OCI-LY1 (cell line): ENCODE results near the gene MAN2C1.

ENCODE experiments used
- H2AFZ ChIP-seq: fragments of 200-600 bp; sonication (generic), shearing (Covaris generic); 2 replicates; pipeline ENCODE4 v1.6.0; 2014; ENCODE audit warnings: antibody characterized with exemption, mild to moderate bottlenecking, low read length
- H3F3A ChIP-seq: fragments of 200-600 bp; sonication (generic), shearing (Covaris generic); 2 replicates; pipeline ENCODE4 v1.6.0; 2014; ENCODE audit warnings: mild to moderate bottlenecking, antibody characterized with exemption, low read length, moderate library complexity; ENCODE audit not compliant: insufficient read depth
- H3K27ac ChIP-seq: fragments of 200-600 bp; sonication (generic); 2 replicates; pipeline ENCODE4 v1.5.1; 2014; ENCODE audit warnings: low read length, mixed run types, mild to moderate bottlenecking, low read depth; ENCODE audit not compliant: poor library complexity, severe bottlenecking
- H3K27me3 ChIP-seq: fragments of 200-600 bp; sonication (generic); 2 replicates; pipeline ENCODE4 v1.6.0; 2014; ENCODE audit warnings: antibody characterized with exemption, mild to moderate bottlenecking, low read length, moderate library complexity; ENCODE audit not compliant: insufficient read depth
- H3K36me3 ChIP-seq: fragments of 200-600 bp; sonication (generic); 2 replicates; pipeline ENCODE4 v1.6.1; 2014; ENCODE audit warnings: mild to moderate bottlenecking, antibody characterized with exemption, low read length, moderate library complexity, mixed read lengths; ENCODE audit not compliant: insufficient read depth
- H3K4me1 ChIP-seq: fragments of 200-600 bp; sonication (generic); 2 replicates; pipeline ENCODE4 v1.5.1; 2014; ENCODE audit warnings: mild to moderate bottlenecking, low read length, moderate library complexity; ENCODE audit not compliant: insufficient read depth, severe bottlenecking
- H3K4me2 ChIP-seq: fragments of 200-600 bp; sonication (generic), shearing (Covaris generic); 2 replicates; pipeline ENCODE4 v1.6.1; 2014; ENCODE audit warnings: low read length
- H3K4me3 ChIP-seq: fragments of 200-600 bp; sonication (generic); 2 replicates; pipeline ENCODE4 v1.5.1; 2014; ENCODE audit warnings: low read length, low read depth, mild to moderate bottlenecking, mixed read lengths; ENCODE audit not compliant: poor library complexity, severe bottlenecking
- H3K79me2 ChIP-seq: fragments of 200-600 bp; shearing (Covaris generic); 2 replicates; pipeline ENCODE4 v1.6.1; 2016; ENCODE audit warnings: mixed run types, low read length, mixed read lengths; ENCODE audit not compliant: insufficient read depth
- H3K9ac ChIP-seq: fragments of 200-600 bp; sonication (generic), shearing (Covaris generic); 2 replicates; pipeline ENCODE4 v1.6.1; 2014; ENCODE audit warnings: mild to moderate bottlenecking, low read length, mixed read lengths
- H3K9me2 ChIP-seq: fragments of 200-600 bp; sonication (generic), shearing (Covaris generic); 2 replicates; pipeline ENCODE4 v1.6.1; 2014; ENCODE audit warnings: low read depth, mild to moderate bottlenecking, low read length, mixed read lengths
- H3K9me3 ChIP-seq: fragments of 200-600 bp; shearing (Covaris generic); 2 replicates; pipeline ENCODE4 v1.6.1; 2014; ENCODE audit warnings: low read length, mixed read lengths
- H4K20me1 ChIP-seq: fragments of 200-600 bp; sonication (generic), shearing (Covaris generic); 2 replicates; pipeline ENCODE4 v1.6.0; 2016; ENCODE audit warnings: mild to moderate bottlenecking, low read length; ENCODE audit not compliant: insufficient read depth
- EZH2 ChIP-seq: fragments of 200-600 bp; sonication (generic), shearing (Covaris generic); IDR thresholded peaks from 2 replicates; pipeline ENCODE4 v1.8.0; 2017; ENCODE audit warnings: borderline replicate concordance, mixed run types, mild to moderate bottlenecking, antibody characterized with exemption, low read length, moderate library complexity, mixed read lengths
- TF ChIP-seq, protein P1 (sequence below): fragments of 200-600 bp; sonication (generic), shearing (Covaris generic); IDR thresholded peaks from 2 replicates; pipeline ENCODE4 v1.5.1; 2017; ENCODE audit warnings: mild to moderate bottlenecking, antibody characterized with exemption, low read length, moderate library complexity, mixed read lengths

MAN2C1 gene

GRCh38 chr15:75358771-75359536 is 9.5 kb downstream of the MAN2C1 start:
- H4K20me1 ChIP-seq = no peaks in the 10 kb centered on the region
- peaks cover 19% of the 10 kb centered on the region for H3K36me3 ChIP-seq
- TF ChIP-seq, protein P1, sequence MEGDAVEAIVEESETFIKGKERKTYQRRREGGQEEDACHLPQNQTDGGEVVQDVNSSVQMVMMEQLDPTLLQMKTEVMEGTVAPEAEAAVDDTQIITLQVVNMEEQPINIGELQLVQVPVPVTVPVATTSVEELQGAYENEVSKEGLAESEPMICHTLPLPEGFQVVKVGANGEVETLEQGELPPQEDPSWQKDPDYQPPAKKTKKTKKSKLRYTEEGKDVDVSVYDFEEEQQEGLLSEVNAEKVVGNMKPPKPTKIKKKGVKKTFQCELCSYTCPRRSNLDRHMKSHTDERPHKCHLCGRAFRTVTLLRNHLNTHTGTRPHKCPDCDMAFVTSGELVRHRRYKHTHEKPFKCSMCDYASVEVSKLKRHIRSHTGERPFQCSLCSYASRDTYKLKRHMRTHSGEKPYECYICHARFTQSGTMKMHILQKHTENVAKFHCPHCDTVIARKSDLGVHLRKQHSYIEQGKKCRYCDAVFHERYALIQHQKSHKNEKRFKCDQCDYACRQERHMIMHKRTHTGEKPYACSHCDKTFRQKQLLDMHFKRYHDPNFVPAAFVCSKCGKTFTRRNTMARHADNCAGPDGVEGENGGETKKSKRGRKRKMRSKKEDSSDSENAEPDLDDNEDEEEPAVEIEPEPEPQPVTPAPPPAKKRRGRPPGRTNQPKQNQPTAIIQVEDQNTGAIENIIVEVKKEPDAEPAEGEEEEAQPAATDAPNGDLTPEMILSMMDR = no peak
- H3K27ac ChIP-seq = no peak overlapping the region
- H3K4me3 ChIP-seq = no peak overlapping the region
- no peak overlapping the region for H3K4me2 ChIP-seq
- H3K9me3 ChIP-seq = no peaks in the 10 kb centered on the region
- H3K9me2 ChIP-seq = no peaks in the 10 kb centered on the region
- no peaks in the 10 kb centered on the region for H3F3A ChIP-seq
- H3K4me1 ChIP-seq = no peaks in the 10 kb centered on the region
- H3K9ac ChIP-seq = no peak overlapping the region
- no peaks in the 10 kb centered on the region for H3K27me3 ChIP-seq
- H2AFZ ChIP-seq = no peak overlapping the region
- H3K79me2 ChIP-seq = no peaks in the 10 kb centered on the region

DNA sequence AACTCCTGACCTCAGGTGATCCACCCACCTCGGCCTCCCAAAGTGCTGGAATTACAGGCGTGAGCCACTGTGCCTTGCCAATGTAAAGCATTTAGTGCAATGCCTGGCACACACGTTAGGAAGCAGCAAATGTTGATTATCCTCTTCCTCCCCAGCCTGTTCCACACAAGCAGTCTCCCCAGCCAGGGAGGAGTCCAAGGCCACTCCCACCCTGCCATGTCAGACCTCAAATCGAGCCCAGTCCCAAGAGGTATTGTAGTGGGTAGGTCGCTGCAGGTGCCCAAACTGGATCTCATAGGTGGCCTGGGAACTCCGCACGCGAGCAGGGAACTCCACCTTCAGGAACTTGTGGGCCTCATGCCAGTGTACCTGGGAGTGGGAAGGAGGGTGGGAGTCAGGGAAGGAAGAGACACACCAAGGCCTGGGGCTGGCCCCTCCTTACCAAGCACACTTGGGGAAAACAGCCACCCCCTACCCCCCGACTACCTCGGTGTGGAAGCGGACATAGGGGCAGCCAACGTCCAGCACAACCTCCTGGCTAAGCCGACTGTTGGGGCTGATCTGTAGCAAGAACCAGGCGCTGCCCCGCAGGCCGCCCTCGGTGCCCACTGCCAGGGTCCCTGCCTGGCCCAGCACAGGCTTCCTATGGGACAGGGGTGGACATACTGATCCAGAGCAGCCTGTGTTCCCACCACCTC is 10.3 kb downstream of the MAN2C1 start:
- Histone ChIP-seq H3K27ac (no peak overlapping the region), H3K4me1 (no peaks in the 10 kb centered on the region), H3K36me3 (peaks cover 28% of the 10 kb centered on the region), H3F3A (no peaks in the 10 kb centered on the region), H2AFZ (no peak overlapping the region), H3K27me3 (no peaks in the 10 kb centered on the region), H4K20me1 (no peaks in the 10 kb centered on the region), H3K4me3 (no peak overlapping the region), H3K9ac (no peak overlapping the region), H3K4me2 (no peak overlapping the region), H3K79me2 (no peaks in the 10 kb centered on the region), H3K9me3 (no peaks in the 10 kb centered on the region), H3K9me2 (no peaks in the 10 kb centered on the region)
- TF ChIP-seq, protein P1 = no peak
- no peak for TF ChIP-seq EZH2

- Histone ChIP-seq H3K9me3 (no peaks in the 10 kb centered on the region), H3K9me2 (no peaks in the 10 kb centered on the region), H3K4me2 (no peak overlapping the region), H3F3A (no peaks in the 10 kb centered on the region), H3K79me2 (no peaks in the 10 kb centered on the region), H3K9ac (no peak overlapping the region), H3K27ac (no peak overlapping the region), H4K20me1 (no peaks in the 10 kb centered on the region), H3K4me3 (no peak overlapping the region), H2AFZ (no peak overlapping the region), H3K27me3 (no peaks in the 10 kb centered on the region), H3K36me3 (peaks cover 39% of the 10 kb centered on the region), H3K4me1 (no peaks in the 10 kb centered on the region)
- TF ChIP-seq, protein P1 = no peak
- TF ChIP-seq EZH2 = no peak
Observed at GRCh38 chr15:75356517-75356916, 11.9 kb downstream of the MAN2C1 start.
